ENCODE measurements around the gene BBS9. TPM values are rescaled to one million over a fixed set of nuclear protein-coding genes. Genes with fewer than 3 reads are reported as not detected.

Gene BBS9
- total RNA-seq, 5 donors from 2014 or later (not counting 1 experiment from before 2014, with no cell fraction given) = 18.5 to 28.8 (median 20.9) TPM

DNA sequence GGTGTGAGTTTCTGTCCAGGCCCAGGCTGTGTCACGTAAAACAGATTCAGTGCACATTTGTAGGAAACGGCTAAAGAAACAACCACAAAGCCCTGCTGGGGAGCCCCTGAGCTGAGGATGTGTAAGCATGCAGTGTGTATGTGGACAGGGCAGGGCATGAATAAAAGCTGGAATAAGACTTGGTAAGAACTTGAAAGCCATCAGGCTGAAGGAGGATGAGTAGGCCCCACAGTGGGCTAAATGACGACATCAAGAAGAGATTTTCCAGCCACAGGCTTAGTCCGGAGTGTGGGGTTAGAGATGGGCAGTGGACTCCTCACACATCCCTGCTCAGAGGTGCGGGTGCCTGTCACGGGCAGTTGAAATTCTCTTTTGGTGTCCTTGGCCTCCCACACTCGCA lies 505.2 kb downstream of the BBS9 start:
- H3K4me1 ChIP-seq (ENCODE audit: control insufficient read depth in 1 of 2, extremely low read depth in 1 of 2, insufficient read depth in 2 of 2, low read length in 2 of 2) = no peaks in the 10 kb centered on the region
- Mint-ChIP-seq H3K4me1 (no peaks in the 10 kb centered on the region), H3K36me3 (peaks cover 38% of the 10 kb centered on the region), H3K27me3 (no peaks in the 10 kb centered on the region), H3K4me3 (no peak overlapping the region), H3K9me3 (no peaks in the 10 kb centered on the region), H3K27ac (no peak overlapping the region)
- peaks cover 0 to 2% of the 10 kb centered on the region in 2 donors for H3K36me3 ChIP-seq (ENCODE audit: control insufficient read depth in 2 of 2, extremely low read depth in 1 of 2, insufficient read depth in 1 of 2, low read length in 1 of 2)
- ChIA-PET POLR2A (no interaction called here), CTCF (no interaction called here)
- H3K27ac ChIP-seq (ENCODE audit: low read length) = no peak overlapping the region
- DNase-seq = no peak
- no peaks in the 10 kb centered on the region for H3K9me3 ChIP-seq
- no peaks in the 10 kb centered on the region for H3K27me3 ChIP-seq (replicated peaks in 1 of 2; ENCODE audit: control insufficient read depth in 2 of 2, extremely low read depth in 1 of 2, insufficient read depth in 2 of 2, low read length in 1 of 2)
- WGBS (ENCODE audit: insufficient coverage) = 97% methylated on average over 5 of the region's 7 CpGs
- H3K4me3 ChIP-seq (ENCODE audit: control insufficient read depth in 1 of 2, extremely low read depth in 1 of 2, low read length in 1 of 2) = no peak overlapping the region
- ATAC-seq (replicated peaks in 1 of 4) = no peak

- ATAC-seq (replicated peaks in 1 of 4) = no peak
- Mint-ChIP-seq H3K27me3 (no peaks in the 10 kb centered on the region), H3K4me1 (no peaks in the 10 kb centered on the region), H3K36me3 (peaks cover 48% of the 10 kb centered on the region), H3K27ac (no peak overlapping the region), H3K9me3 (no peaks in the 10 kb centered on the region), H3K4me3 (no peak overlapping the region)
- POLR2A ChIA-PET = no interaction called here
- CTCF ChIA-PET = no interaction called here
- H3K36me3 ChIP-seq (ENCODE audit: control insufficient read depth in 2 of 2, extremely low read depth in 1 of 2, insufficient read depth in 1 of 2, low read length in 1 of 2) = peaks cover 0 to 2% of the 10 kb centered on the region in 2 donors
- no CpG with 5 or more reads among the region's 3 CpGs for WGBS (ENCODE audit: insufficient coverage)
- DNase-seq = no peak
- no peak overlapping the region for H3K27ac ChIP-seq (ENCODE audit: low read length)
- H3K27me3 ChIP-seq (replicated peaks in 1 of 2; ENCODE audit: control insufficient read depth in 2 of 2, extremely low read depth in 1 of 2, insufficient read depth in 2 of 2, low read length in 1 of 2) = no peaks in the 10 kb centered on the region
- no peak overlapping the region for H3K4me3 ChIP-seq (ENCODE audit: control insufficient read depth in 1 of 2, extremely low read depth in 1 of 2, low read length in 1 of 2)
- no peaks in the 10 kb centered on the region for H3K4me1 ChIP-seq (ENCODE audit: control insufficient read depth in 1 of 2, extremely low read depth in 1 of 2, insufficient read depth in 2 of 2, low read length in 2 of 2)
- no peaks in the 10 kb centered on the region for H3K9me3 ChIP-seq
Measured at GRCh38 chr7:33636359-33636758, 507.0 kb downstream of the BBS9 start.

GRCh38 chr7:33639552-33640197 lies 510.3 kb downstream of the BBS9 start:
- no peak overlapping the region for H3K27ac ChIP-seq (ENCODE audit: low read length)
- ATAC-seq (replicated peaks in 1 of 4) = no peak
- H3K4me1 Mint-ChIP-seq = no peaks in the 10 kb centered on the region
- H3K4me3 Mint-ChIP-seq = no peak overlapping the region
- POLR2A ChIA-PET = no interaction called here
- H3K4me3 ChIP-seq (ENCODE audit: control insufficient read depth in 1 of 2, extremely low read depth in 1 of 2, low read length in 1 of 2) = no peak overlapping the region
- no peak for DNase-seq
- no peaks in the 10 kb centered on the region for H3K4me1 ChIP-seq (ENCODE audit: control insufficient read depth in 1 of 2, extremely low read depth in 1 of 2, insufficient read depth in 2 of 2, low read length in 2 of 2)
- WGBS (ENCODE audit: insufficient coverage) = no CpG with 5 or more reads among the region's 10 CpGs
- no peaks in the 10 kb centered on the region for H3K9me3 ChIP-seq
- CTCF ChIA-PET = no interaction called here
- H3K36me3 ChIP-seq (ENCODE audit: control insufficient read depth in 2 of 2, extremely low read depth in 1 of 2, insufficient read depth in 1 of 2, low read length in 1 of 2) = no peaks in the 10 kb centered on the region
- peaks cover 60% of the 10 kb centered on the region for H3K36me3 Mint-ChIP-seq
- H3K27ac Mint-ChIP-seq = no peak overlapping the region
- no peaks in the 10 kb centered on the region for H3K27me3 Mint-ChIP-seq
- H3K9me3 Mint-ChIP-seq = no peaks in the 10 kb centered on the region
- H3K27me3 ChIP-seq (replicated peaks in 1 of 2; ENCODE audit: control insufficient read depth in 2 of 2, extremely low read depth in 1 of 2, insufficient read depth in 2 of 2, low read length in 1 of 2) = no peaks in the 10 kb centered on the region

GRCh38 chr7:33640741-33641140 lies 511.4 kb downstream of the BBS9 start:
- POLR2A ChIA-PET = no interaction called here
- Histone ChIP-seq H3K4me3 (ENCODE audit: control insufficient read depth in 1 of 2, extremely low read depth in 1 of 2, low read length in 1 of 2) (no peak overlapping the region), H3K4me1 (ENCODE audit: control insufficient read depth in 1 of 2, extremely low read depth in 1 of 2, insufficient read depth in 2 of 2, low read length in 2 of 2) (no peaks in the 10 kb centered on the region), H3K27ac (ENCODE audit: low read length) (no peak overlapping the region), H3K36me3 (ENCODE audit: control insufficient read depth in 2 of 2, extremely low read depth in 1 of 2, insufficient read depth in 1 of 2, low read length in 1 of 2) (no peaks in the 10 kb centered on the region), H3K27me3 (replicated peaks in 1 of 2; ENCODE audit: control insufficient read depth in 2 of 2, extremely low read depth in 1 of 2, insufficient read depth in 2 of 2, low read length in 1 of 2) (no peaks in the 10 kb centered on the region), H3K9me3 (no peaks in the 10 kb centered on the region)
- no peak overlapping the region for H3K4me3 Mint-ChIP-seq
- H3K9me3 Mint-ChIP-seq = no peaks in the 10 kb centered on the region
- WGBS (ENCODE audit: insufficient coverage) = 79% methylated on average over 3 of the region's 3 CpGs
- H3K4me1 Mint-ChIP-seq = no peaks in the 10 kb centered on the region
- H3K27me3 Mint-ChIP-seq = no peaks in the 10 kb centered on the region
- peaks cover 52% of the 10 kb centered on the region for H3K36me3 Mint-ChIP-seq
- DNase-seq (no peak), ATAC-seq (replicated peaks in 1 of 4) (no peak)
- no peak overlapping the region for H3K27ac Mint-ChIP-seq
- CTCF ChIA-PET = no interaction called here

GRCh38 chr7:33642312-33642711 lies 512.9 kb downstream of the BBS9 start:
- no peak overlapping the region for H3K4me3 ChIP-seq (ENCODE audit: control insufficient read depth in 1 of 2, extremely low read depth in 1 of 2, low read length in 1 of 2)
- H3K9me3 ChIP-seq = no peaks in the 10 kb centered on the region
- no peaks in the 10 kb centered on the region for H3K4me1 Mint-ChIP-seq
- H3K9me3 Mint-ChIP-seq = no peaks in the 10 kb centered on the region
- no peaks in the 10 kb centered on the region for H3K36me3 ChIP-seq (ENCODE audit: control insufficient read depth in 2 of 2, extremely low read depth in 1 of 2, insufficient read depth in 1 of 2, low read length in 1 of 2)
- H3K27me3 ChIP-seq (replicated peaks in 1 of 2; ENCODE audit: control insufficient read depth in 2 of 2, extremely low read depth in 1 of 2, insufficient read depth in 2 of 2, low read length in 1 of 2) = no peaks in the 10 kb centered on the region
- no peak for DNase-seq
- H3K27me3 Mint-ChIP-seq = no peaks in the 10 kb centered on the region
- H3K4me3 Mint-ChIP-seq = no peak overlapping the region
- H3K4me1 ChIP-seq (ENCODE audit: control insufficient read depth in 1 of 2, extremely low read depth in 1 of 2, insufficient read depth in 2 of 2, low read length in 2 of 2) = no peaks in the 10 kb centered on the region
- no peak overlapping the region for H3K27ac Mint-ChIP-seq
- no peak overlapping the region for H3K27ac ChIP-seq (ENCODE audit: low read length)
- ATAC-seq (replicated peaks in 1 of 4) = no peak
- WGBS (ENCODE audit: insufficient coverage) = no CpG with 5 or more reads among the region's 1 CpG
- POLR2A ChIA-PET = no interaction called here
- H3K36me3 Mint-ChIP-seq = peaks cover 66% of the 10 kb centered on the region
- CTCF ChIA-PET = interaction anchor here in 1 of 2 donors (0.6 kb wide), 1 partner anchor 1261 kb away, joined by 3 read pairs; no protein-coding TSS in a partner anchor

GRCh38 chr7:33643530-33643929 lies 514.2 kb downstream of the BBS9 start:
- Mint-ChIP-seq H3K27me3 (no peaks in the 10 kb centered on the region), H3K4me3 (no peak overlapping the region), H3K27ac (no peak overlapping the region), H3K4me1 (no peaks in the 10 kb centered on the region), H3K9me3 (no peaks in the 10 kb centered on the region), H3K36me3 (peaks cover 69% of the 10 kb centered on the region)
- no peak overlapping the region for H3K4me3 ChIP-seq (ENCODE audit: control insufficient read depth in 1 of 2, extremely low read depth in 1 of 2, low read length in 1 of 2)
- H3K27me3 ChIP-seq (replicated peaks in 1 of 2; ENCODE audit: control insufficient read depth in 2 of 2, extremely low read depth in 1 of 2, insufficient read depth in 2 of 2, low read length in 1 of 2) = no peaks in the 10 kb centered on the region
- H3K4me1 ChIP-seq (ENCODE audit: control insufficient read depth in 1 of 2, extremely low read depth in 1 of 2, insufficient read depth in 2 of 2, low read length in 2 of 2) = no peaks in the 10 kb centered on the region
- no peaks in the 10 kb centered on the region for H3K9me3 ChIP-seq
- H3K27ac ChIP-seq (ENCODE audit: low read length) = no peak overlapping the region
- no peaks in the 10 kb centered on the region for H3K36me3 ChIP-seq (ENCODE audit: control insufficient read depth in 2 of 2, extremely low read depth in 1 of 2, insufficient read depth in 1 of 2, low read length in 1 of 2)
- ChIA-PET CTCF (no interaction called here), POLR2A (no interaction called here)
- no peak for ATAC-seq (replicated peaks in 1 of 4)
- no peak for DNase-seq
- WGBS (ENCODE audit: insufficient coverage) = no CpG with 5 or more reads among the region's 2 CpGs

DNA sequence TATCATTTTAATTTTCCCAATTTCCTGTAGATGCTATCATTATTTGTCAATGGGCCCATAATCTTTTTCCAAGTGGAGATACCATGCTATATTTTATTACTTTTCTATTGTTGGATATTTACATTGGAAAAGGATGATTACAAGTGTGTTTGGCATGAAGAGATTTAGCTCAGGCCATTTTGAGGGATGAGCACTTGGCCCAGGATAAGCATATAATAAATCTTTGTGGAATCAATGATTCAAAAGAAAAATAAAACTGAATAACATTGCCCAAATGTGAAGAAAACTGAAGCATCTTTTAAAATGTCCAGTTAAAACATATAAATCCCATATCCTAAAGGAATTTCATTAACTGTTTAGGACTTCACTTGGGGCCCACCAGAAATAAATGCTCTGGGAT lies 515.1 kb downstream of the BBS9 start:
- Mint-ChIP-seq H3K36me3 (peaks cover 62% of the 10 kb centered on the region), H3K4me3 (no peak overlapping the region), H3K27ac (no peak overlapping the region), H3K9me3 (no peaks in the 10 kb centered on the region), H3K4me1 (no peaks in the 10 kb centered on the region), H3K27me3 (no peaks in the 10 kb centered on the region)
- Histone ChIP-seq H3K4me3 (ENCODE audit: control insufficient read depth in 1 of 2, extremely low read depth in 1 of 2, low read length in 1 of 2) (no peak overlapping the region), H3K27me3 (replicated peaks in 1 of 2; ENCODE audit: control insufficient read depth in 2 of 2, extremely low read depth in 1 of 2, insufficient read depth in 2 of 2, low read length in 1 of 2) (no peaks in the 10 kb centered on the region), H3K9me3 (no peaks in the 10 kb centered on the region), H3K36me3 (ENCODE audit: control insufficient read depth in 2 of 2, extremely low read depth in 1 of 2, insufficient read depth in 1 of 2, low read length in 1 of 2) (no peaks in the 10 kb centered on the region), H3K27ac (ENCODE audit: low read length) (no peak overlapping the region), H3K4me1 (ENCODE audit: control insufficient read depth in 1 of 2, extremely low read depth in 1 of 2, insufficient read depth in 2 of 2, low read length in 2 of 2) (no peaks in the 10 kb centered on the region)
- ATAC-seq (replicated peaks in 1 of 4) (no peak), DNase-seq (no peak)
- ChIA-PET POLR2A (no interaction called here), CTCF (no interaction called here)

Data from T-cell (primary cell).